ENCODE measurements around the gene FANCM.

Gene FANCM

DNA sequence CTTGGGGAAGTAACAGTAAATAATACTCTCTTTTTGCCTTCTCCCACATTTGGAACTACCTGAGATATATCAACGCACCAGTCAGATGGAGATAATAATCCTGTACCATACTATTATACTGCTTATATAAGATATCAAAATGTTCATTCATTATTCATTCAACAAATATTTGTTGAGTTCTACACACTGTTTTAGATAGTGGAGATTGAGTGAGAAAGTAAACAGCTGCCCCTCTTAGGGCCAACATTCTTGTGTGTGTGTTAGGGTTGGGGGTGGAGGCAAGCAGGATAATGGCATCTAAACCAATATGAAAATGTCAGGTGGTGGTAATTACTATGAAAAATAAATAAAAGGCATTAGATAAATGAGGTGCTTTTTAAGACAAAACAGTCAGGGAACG, 103.3 kb downstream of the FANCM start:
- DNase-seq, result no peak

DNA sequence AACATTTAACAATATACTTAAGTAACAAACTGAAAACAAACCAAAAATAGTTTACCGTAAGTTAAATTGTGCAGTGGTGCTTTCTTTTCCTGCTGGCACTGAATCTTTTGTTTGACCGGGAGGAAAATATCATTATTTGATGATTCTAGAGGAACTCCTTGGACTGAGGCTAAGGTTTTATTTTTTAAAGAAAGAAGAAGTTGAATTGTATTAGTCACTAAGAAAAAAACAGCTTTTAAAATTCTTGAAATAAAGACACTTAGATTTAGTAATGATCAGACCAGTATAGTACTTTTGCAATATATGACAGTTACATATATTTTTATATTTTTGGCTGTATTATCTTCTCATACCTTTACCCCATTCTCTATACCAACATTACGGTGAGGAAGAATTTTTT, 107.0 kb downstream of the FANCM start:
- no peak for DNase-seq

DNA sequence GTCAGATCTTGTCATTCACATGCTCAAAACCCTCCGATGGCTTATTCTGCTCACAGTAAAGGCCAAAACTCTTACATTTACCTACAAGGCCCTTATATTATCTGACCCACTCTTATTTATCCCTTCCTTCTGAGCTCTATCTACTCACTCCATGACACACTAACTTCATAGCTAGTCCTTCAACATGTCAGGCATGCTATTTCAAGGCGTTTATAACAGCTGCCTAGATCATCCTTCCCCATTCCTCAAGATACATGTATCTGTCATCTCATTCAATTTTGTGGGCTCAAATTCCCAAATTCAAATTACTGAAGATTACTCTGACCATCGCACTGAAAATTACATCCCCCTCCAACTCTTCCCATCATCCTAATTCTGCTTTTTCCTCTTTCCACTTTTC, 110.4 kb downstream of the FANCM start:
- DNase-seq, result no peak

DNA sequence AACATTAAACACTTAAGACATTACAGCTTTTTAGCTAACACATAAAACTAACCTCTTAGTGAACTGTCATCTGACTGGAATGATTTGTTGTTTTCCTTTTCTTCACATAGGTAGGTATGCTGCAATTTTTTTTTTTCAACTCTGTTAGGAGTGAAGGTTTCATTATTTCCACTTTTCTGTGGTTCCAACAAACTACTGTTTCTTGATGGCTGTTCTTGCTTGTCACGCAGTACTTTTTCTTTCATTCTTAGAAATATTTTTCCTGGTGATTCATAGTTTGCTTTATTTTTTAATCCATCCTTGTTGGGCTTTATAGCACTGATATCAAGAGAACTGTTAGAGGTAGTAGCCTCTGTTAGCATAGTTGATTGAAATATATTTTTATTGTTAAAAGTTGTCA, 111.0 kb downstream of the FANCM start:
- no peak for DNase-seq

DNA sequence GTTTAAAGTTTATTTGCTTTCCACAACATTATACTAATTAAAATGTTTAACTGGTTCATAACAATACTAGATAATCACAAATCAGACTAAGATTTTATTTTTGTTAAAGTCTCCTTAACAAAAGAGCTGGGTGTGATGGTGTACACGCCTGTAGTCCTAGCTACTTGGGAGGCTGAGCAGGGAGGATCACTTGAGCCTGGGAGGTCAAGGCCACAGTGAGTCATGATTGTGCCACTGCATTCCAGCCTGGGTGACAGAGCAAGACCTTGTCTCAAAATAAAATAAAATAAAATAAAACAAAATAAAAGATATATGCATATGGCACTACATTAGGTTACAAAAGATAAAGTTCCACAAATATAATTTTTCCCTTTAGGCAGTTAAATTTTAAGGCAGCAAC, 111.7 kb downstream of the FANCM start:
- no peak for DNase-seq

DNA sequence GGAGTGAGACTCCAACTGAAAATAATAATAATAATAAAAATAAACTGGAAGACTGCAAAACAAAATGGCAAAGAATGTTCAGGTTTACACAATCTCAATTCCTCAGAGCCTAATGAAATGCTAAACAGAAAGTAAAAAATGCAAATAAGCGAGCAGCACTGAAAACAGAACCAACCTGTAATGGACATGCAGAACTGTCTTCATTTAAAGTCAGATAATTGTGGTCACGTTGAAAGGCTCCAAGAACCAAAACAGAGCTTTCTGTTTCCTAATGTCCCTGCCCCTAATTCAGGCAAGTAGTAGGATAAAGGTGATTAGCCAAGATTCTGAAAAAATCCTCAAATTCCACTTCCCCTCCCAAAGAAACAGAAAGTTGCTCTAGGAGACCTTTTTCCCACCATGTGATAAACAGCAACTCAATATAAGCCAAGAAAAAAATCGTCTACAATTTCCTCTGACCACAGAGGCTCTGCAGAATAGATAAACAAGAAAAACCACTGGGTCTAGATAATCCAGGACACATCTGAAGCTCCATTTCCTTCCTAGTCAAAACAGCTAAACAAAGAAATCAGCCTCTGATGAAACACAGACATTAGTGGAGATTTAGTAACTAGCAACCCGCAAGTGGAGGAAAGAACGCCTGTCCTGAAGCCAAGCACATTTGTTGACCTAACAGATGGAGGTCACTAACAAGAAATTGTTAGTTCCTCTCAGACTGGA, 114.3 kb downstream of the FANCM start:
- peak; percentile 43 for DNase-seq
